SIG-M5 (cell line): ENCODE results near the gene MIDN.

Experiments used
- DNase-seq: peaks from one replicate; lab custom pipeline; 2025; lab: John Stamatoyannopoulos, UW

The MIDN gene

DNA sequence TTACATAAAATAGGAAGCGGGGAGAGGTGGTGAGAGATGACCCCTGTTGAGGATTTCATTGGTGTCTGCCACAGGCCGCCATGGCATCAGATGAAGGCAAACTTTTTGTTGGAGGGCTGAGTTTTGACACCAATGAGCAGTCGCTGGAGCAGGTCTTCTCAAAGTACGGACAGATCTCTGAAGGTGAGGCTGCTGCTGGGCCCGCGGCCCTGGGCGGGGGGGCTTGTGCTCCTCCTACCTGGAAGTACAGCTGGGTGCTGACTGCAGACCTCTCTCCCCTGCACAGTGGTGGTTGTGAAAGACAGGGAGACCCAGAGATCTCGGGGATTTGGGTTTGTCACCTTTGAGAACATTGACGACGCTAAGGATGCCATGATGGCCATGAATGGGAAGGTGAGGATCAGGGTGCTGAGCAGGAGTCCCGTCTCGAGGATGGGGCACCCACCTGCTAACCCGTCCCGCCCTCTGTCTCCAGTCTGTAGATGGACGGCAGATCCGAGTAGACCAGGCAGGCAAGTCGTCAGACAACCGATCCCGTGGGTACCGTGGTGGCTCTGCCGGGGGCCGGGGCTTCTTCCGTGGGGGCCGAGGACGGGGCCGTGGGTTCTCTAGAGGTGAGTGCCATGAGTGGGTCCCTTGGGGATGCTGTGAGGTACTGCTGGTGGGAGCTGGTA lies 22.6 kb downstream of the MIDN start:
- no peak for DNase-seq

- no peak for DNase-seq
These were observed 23.4 kb downstream of the MIDN start for GRCh38 chr19:1271528-1272422.

GRCh38 chr19:1272423-1273262 lies 24.3 kb downstream of the MIDN start:
- no peak for DNase-seq

DNA sequence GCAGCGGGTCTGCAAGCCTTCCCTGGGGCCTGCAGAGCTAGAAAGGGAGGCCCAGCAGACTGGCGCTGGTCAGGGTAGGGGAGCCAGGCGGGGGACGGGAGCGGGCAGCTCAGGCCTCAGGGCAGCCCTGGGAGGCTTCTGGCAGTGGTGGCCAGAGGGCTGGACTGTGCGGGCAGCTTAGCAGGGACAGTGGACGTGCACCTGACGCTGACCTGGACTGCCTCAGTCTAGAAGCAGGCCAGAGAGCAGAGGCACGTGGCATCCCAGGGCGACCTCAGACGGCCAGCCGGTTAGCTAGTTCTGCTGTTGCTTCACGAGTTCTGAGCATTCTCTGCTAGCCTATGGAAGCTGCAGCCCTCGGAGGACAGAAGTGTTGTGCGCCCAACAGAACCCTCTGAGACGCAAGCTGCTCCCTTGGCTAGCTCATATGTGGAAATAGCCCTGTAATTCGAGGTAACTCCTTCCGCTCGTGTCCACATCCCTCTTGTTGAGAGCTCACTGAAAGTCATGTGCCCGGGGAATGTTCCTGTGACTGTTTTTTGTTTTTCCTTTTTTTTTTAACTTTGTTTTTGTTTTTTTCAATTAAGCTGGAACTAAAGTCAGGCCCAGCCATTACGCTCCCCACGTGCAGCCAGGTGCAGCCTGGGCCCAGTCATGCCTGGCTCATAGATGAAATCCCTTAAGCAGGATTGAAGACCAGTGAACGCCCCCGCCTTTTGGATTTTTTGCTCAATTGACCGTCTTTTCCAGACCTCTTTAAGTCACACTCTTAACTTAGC lies 25.1 kb downstream of the MIDN start:
- DNase-seq = no peak

- DNase-seq = no peak
These were observed 25.9 kb downstream of the MIDN start for GRCh38 chr19:1274081-1274851.

- DNase-seq = no peak
These were observed 26.5 kb downstream of the MIDN start for GRCh38 chr19:1274852-1275259.

DNA sequence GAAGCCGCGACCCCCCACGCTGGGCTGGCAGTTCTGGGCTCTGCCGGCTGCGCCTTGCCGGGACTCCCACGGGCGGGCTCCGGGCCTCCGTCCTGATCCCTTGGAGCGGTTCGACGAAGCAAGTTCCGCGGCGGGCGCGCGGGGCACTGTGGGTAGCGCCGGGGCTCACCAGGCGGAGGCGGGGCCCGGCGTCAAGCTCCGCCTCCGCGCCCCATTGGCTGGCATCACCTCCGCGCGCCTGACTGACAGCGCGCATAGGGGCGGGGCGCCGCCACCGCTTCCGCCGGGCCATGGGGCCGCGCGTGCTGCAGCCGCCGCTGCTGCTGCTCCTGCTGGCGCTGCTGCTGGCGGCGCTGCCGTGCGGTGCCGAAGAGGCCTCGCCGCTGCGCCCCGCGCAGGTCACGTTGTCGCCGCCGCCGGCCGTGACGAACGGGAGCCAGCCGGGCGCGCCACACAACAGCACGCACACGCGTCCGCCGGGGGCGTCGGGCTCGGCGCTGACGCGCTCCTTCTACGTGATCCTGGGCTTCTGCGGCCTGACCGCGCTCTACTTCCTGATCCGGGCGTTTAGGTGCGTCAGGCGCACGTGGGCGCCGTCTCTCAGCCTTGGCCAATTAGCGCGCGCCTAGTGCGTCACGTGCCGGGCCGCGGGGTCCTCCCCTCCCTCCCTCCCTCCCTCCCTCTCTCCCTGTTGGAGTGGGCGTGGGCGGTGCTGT lies 27.0 kb downstream of the MIDN start, which contains the start of gene FAM174C:
FAM174C (plus strand) TSS at position 271 of the 716 bp plus-strand sequence; CDS start at position 291, 20 bp downstream.
- peak; percentile 49 for DNase-seq

DNA sequence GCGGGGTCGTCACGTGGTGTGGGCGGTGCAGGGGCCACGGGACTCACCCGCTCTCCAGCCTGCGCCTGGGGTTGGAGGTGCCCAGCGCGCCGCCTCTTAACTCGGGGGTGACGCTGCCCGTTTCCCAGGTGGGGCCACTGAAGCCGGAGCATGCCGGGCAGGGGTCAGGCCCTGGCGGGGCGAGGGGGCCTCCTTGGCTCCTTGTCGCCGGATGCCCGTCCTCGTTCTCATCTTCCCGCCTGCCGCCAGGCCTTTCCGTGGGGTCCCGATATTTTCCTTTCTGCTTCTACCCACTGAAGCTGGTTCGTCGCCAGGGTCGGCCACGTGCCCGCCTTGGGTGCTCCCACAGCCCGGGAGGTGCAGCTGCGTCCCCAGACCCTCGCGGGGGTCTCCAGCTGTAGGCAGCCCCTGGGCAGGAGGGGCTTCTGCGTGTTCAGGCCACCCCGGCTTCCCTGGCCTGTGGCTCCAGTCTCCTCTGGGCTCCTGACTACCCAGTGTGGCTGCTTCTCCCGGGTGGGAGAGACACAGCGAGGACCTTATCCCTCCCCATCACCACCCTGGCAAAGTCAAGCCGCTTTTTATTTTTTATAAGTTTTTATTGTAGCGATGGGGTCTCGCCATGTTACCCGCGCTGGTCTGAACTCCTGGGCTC lies 27.7 kb downstream of the MIDN start:
- DNase-seq = no peak

- no peak for DNase-seq
These were observed 28.2 kb downstream of the MIDN start for GRCh38 chr19:1276628-1277022.

- no peak for DNase-seq
These were observed 28.7 kb downstream of the MIDN start for GRCh38 chr19:1277061-1277460.

GRCh38 chr19:1278074-1278473 lies 29.7 kb downstream of the MIDN start:
- no peak for DNase-seq

DNA sequence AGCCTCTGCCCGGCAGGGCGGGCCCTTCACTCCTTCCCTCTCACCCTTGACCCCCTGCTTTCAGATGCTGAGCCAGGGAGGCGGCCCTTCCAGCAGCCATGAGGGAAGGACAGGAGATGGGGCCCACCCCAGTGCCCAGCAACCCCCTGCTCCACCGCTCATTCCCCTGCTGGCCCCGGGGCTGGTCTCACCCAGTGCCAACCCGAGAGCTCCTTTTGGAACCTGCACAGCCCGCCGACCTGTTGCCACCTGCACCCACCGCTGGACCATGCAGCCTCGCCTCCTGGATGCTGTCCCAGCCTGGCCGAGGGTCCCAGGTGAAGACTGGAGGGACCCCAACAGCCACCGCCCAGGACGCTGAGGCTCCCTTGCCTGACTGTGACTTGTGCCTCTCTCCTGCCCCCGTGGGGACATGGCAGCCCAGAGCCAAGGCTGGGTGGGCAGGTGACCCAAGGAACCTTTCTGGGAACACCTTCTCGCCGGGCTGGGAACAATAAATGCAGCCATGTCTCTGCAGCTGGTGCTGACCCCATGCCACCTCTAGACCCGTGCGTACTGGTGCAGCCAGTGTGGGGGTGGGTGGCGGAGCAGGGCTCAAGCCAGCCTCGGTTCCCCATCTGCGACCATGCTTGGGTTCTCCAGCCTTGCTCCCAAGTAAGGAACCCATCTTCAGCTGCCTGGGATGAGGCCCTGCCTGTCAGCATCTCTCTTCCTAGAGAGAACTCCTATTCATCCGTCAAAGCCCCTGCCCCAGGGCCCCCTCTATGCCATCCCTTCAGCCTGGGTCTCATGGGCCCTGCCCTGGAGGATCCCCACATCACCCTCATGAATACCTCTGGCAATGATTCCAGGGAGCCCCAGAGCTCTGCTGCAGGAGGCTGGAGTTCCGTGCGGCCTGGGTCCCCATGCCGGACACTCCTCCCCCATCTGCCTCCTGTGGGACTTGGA lies 30.6 kb downstream of the MIDN start:
- DNase-seq = no peak

- DNase-seq = no peak
These were observed 31.5 kb downstream of the MIDN start for GRCh38 chr19:1279782-1280341.

DNA sequence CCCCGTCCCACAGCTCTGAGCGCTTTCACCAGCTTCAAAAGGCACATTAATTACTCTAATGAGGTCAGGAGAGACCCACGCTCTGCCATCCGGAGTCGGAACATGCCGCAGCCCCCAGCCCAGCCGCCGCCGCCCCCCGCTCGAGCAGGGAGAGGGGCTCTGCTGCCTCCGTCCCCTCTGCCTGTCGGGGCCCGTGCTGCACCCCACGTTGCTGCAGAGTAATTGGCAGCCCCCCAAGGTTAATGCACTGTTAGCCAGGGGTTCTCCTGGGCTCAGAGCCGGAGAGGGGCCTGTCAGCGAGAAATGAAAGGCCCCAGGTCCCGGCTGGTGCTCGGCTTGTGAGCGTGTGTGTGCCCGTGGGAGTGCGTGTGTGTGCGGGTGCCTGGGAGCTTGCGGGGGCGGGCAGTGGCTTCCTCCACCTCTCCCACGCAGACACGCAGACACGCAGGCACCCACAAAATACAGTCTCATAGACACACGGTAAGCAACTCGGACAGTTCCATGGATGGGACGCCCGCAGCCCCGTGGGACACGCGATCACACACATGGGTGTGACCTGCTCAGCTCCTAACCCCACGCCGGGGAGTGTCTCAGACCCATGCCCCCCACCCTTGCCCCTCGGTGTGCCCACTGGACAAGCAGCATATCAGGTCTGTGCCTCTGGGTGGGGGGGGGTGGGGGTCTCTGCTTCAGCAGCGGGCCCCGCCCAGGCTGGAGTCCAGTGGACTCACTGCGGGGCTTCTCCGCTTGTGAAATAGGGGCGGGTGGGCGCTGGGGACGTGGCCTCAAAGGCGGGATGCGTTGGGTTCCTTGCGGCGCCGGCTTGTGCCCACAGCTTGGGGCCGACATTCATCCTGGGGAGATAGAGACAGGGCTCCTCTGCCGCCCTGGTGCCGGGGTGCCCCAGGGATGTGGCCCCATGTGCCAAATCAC lies 32.5 kb downstream of the MIDN start:
- no peak for DNase-seq

DNA sequence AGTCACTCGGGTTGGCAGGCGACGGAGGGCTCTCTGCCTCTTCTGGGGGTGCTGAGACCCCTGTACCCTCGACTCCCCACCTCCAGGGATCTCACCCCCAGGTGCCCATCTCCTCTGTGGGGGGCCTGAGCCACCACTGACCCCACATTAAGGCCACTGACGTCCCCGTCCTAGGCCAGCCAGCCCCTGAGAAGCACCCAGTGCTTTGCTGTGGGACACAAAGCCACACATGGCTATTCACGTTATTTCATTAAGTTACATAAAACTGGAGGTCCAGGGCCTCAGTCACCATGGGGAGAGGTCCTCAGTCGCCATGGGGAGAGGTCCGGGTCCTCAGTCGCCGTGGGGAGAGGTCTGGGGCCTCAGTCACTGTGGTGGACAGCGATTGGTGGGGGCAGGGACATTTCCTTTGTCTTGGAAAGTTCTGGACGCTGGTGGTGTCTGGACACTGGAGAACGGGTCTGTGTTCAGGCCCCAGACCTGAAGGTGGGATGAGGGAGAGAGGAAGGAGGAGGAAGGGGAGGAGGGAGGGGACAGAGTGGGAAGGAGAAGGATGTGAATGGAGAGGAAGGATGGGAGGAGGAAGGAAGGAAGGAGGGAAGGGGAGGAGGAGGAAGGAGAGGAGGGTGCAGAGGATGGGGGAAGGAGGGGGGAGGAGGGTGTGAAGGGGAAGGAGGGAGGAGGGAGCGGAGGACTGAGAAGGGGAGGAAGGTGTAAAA lies 33.3 kb downstream of the MIDN start:
- no peak for DNase-seq

GRCh38 chr19:1282588-1283206 lies 34.3 kb downstream of the MIDN start:
- no peak for DNase-seq
